Neural progenitor cell (in vitro differentiated cells): ENCODE measurements around the gene B4GALNT1.

Experiments
- CTCF ChIP-seq: fragments of 200-600 bp; sonication (generic); IDR thresholded peaks from 2 replicates; pipeline ENCODE4 v1.5.1; 2017; ENCODE audit warnings: antibody characterized with exemption, mild to moderate bottlenecking
- EZH2phosphoT487 ChIP-seq: fragments of 200-600 bp; sonication (generic); IDR thresholded peaks from 2 replicates; pipeline ENCODE4 v1.6.1; 2017; ENCODE audit warnings: antibody characterized with exemption

GRCh38 chr12:57616383-57617101 is 16.5 kb downstream of the B4GALNT1 start:
- no peak for TF ChIP-seq CTCF
- no peak for TF ChIP-seq EZH2phosphoT487
